SU-DHL-6 (cell line): ENCODE data around the gene KCTD10.
"Not testable (repeated sequence)": the region's sequence is repeated elsewhere in the genome, so short reads cannot be mapped to it uniquely, and the experiment has no call there.

Source experiments
- EZH2phosphoT487 ChIP-seq: fragments of 200-600 bp; sonication (generic), shearing (Covaris generic); conservative IDR thresholded peaks from 2 replicates; pipeline ENCODE4 v1.6.1; 2018; ENCODE audit warnings: mild to moderate bottlenecking, antibody characterized with exemption, low read length, moderate library complexity, mixed read lengths
- TF ChIP-seq, protein P1 (sequence below): fragments of 200-600 bp; sonication (generic); IDR thresholded peaks from one replicate; pipeline ENCODE4 v1.5.1; 2017; ENCODE audit warnings: antibody characterized with exemption, mild to moderate bottlenecking, low read length, moderate library complexity; ENCODE audit not compliant: insufficient read depth, poor library complexity, severe bottlenecking

- TF ChIP-seq, protein P1, sequence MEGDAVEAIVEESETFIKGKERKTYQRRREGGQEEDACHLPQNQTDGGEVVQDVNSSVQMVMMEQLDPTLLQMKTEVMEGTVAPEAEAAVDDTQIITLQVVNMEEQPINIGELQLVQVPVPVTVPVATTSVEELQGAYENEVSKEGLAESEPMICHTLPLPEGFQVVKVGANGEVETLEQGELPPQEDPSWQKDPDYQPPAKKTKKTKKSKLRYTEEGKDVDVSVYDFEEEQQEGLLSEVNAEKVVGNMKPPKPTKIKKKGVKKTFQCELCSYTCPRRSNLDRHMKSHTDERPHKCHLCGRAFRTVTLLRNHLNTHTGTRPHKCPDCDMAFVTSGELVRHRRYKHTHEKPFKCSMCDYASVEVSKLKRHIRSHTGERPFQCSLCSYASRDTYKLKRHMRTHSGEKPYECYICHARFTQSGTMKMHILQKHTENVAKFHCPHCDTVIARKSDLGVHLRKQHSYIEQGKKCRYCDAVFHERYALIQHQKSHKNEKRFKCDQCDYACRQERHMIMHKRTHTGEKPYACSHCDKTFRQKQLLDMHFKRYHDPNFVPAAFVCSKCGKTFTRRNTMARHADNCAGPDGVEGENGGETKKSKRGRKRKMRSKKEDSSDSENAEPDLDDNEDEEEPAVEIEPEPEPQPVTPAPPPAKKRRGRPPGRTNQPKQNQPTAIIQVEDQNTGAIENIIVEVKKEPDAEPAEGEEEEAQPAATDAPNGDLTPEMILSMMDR, result not testable (repeated sequence)
- not testable (repeated sequence) for TF ChIP-seq EZH2phosphoT487
These were observed 37.1 kb downstream of the KCTD10 start for GRCh38 chr12:109439951-109440350.
